ENCODE measurements around the gene SRRD. TPM values are rescaled to one million over a fixed set of nuclear protein-coding genes. Genes with fewer than 3 reads are reported as not detected.

The SRRD gene
- total RNA-seq, 4 donors from 2014 or later = 17.9 to 37.4 (median 26.2) TPM

GRCh38 chr22:26445577-26446275, 38.0 kb upstream of the SRRD start:
- H3K4me3 ChIP-seq (replicated peaks in 1 of 3) = no peak overlapping the region
- peaks cover 0 to under 1% of the 10 kb centered on the region in 2 donors for H3K36me3 ChIP-seq
- H3K9me3 ChIP-seq = no peaks in the 10 kb centered on the region
- TF ChIP-seq, protein P1, sequence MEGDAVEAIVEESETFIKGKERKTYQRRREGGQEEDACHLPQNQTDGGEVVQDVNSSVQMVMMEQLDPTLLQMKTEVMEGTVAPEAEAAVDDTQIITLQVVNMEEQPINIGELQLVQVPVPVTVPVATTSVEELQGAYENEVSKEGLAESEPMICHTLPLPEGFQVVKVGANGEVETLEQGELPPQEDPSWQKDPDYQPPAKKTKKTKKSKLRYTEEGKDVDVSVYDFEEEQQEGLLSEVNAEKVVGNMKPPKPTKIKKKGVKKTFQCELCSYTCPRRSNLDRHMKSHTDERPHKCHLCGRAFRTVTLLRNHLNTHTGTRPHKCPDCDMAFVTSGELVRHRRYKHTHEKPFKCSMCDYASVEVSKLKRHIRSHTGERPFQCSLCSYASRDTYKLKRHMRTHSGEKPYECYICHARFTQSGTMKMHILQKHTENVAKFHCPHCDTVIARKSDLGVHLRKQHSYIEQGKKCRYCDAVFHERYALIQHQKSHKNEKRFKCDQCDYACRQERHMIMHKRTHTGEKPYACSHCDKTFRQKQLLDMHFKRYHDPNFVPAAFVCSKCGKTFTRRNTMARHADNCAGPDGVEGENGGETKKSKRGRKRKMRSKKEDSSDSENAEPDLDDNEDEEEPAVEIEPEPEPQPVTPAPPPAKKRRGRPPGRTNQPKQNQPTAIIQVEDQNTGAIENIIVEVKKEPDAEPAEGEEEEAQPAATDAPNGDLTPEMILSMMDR (IDR thresholded peaks at IDR 0.05) = no peak
- no peak for TF ChIP-seq POLR2A (IDR thresholded peaks at IDR 0.05)
- WGBS, 2 donors = 60 to 75% methylated on average over 15 of the region's 15 CpGs
- peaks cover 0 to 6% of the 10 kb centered on the region in 2 donors for H3K4me1 ChIP-seq
- H3K27me3 ChIP-seq = no peaks in the 10 kb centered on the region
- no peak overlapping the region for H3K27ac ChIP-seq
- no peak for DNase-seq
- intact Hi-C loops (cut with DNase I) = no loop called here

DNA sequence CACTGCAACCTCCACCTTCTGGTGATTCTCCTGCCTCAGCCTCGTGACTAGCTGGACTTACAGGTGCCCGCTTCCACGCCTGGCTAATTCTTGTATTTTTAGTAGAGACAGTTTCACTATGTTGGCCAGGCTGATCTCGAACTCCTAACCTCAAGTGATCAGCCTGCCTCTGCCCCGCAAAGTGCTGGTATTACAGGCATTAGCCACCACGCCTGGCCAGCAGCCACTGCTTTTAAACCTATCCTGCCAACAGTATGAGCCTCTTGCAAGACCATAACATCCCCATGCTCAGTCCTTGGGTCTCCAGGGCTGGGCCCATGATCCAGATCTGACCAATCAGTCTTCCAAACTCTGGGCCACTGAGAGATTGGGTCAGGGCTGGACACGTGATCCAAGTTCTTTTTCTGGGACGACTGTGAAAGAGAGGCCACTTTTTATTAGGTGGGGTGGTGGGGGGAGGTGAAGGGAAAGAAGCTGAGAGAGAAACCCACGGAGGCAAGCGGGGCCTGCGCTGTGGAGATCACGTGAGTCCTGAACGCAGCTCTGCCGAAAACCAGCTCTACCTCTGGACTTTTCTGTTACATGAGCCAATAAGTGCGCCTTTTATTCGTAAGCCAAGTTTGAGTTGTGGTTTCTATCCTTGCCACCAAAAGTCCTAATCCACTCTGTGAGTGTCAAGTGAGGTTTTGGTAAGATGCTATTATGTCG, 36.7 kb upstream of the SRRD start:
- Histone ChIP-seq H3K4me1 (peaks cover 0 to 6% of the 10 kb centered on the region in 2 donors), H3K36me3 (peaks cover 5 to 7% of the 10 kb centered on the region in 2 donors), H3K27me3 (no peaks in the 10 kb centered on the region), H3K27ac (no peak overlapping the region), H3K9me3 (no peaks in the 10 kb centered on the region), H3K4me3 (replicated peaks in 1 of 3) (no peak overlapping the region)
- DNase-seq = no peak
- TF ChIP-seq, protein P1 (IDR thresholded peaks at IDR 0.05) = no peak
- TF ChIP-seq POLR2A (IDR thresholded peaks at IDR 0.05) = no peak
- WGBS, 2 donors = 87 to 88% methylated on average over 17 of the region's 17 CpGs
- intact Hi-C loops (cut with DNase I) = no loop called here

GRCh38 chr22:26447584-26448329, 35.9 kb upstream of the SRRD start:
- 84 to 87% methylated on average over 14 to 15 of the region's 15 CpGs for WGBS, 2 donors
- no peaks in the 10 kb centered on the region for H3K9me3 ChIP-seq
- TF ChIP-seq, protein P1 (IDR thresholded peaks at IDR 0.05) = no peak
- no peak overlapping the region for H3K27ac ChIP-seq
- intact Hi-C loops (cut with DNase I) = no loop called here
- no peak for DNase-seq
- no peak overlapping the region for H3K4me3 ChIP-seq (replicated peaks in 1 of 3)
- H3K4me1 ChIP-seq = peaks cover 0 to 6% of the 10 kb centered on the region in 2 donors
- peaks cover 13% of the 10 kb centered on the region in 2 donors for H3K36me3 ChIP-seq
- H3K27me3 ChIP-seq = no peaks in the 10 kb centered on the region

DNA sequence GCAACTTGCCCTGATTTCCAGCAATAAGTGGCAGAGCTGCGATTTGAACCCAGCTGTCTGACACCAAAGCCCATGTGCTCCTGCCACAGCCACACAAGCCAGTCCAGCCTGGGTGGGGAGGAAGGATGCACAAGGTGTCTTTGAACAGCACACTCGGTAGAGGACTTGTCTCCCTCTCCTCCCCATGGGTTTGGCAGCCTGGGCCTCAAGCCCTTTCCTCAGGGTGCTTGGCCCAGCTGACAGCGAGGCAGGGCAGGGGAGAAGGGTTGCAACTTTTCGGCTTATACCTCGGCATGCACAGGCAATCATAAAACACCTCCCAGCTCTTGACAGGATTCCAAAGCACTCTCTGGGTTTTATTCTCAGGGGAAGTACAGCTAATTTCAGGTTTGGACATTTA, 35.3 kb upstream of the SRRD start:
- no peak overlapping the region for H3K27ac ChIP-seq
- peaks cover 17 to 18% of the 10 kb centered on the region in 2 donors for H3K36me3 ChIP-seq
- no peaks in the 10 kb centered on the region for H3K9me3 ChIP-seq
- TF ChIP-seq, protein P1 (IDR thresholded peaks at IDR 0.05) = no peak
- no peak for TF ChIP-seq POLR2A (IDR thresholded peaks at IDR 0.05)
- no peak overlapping the region for H3K4me3 ChIP-seq (replicated peaks in 1 of 3)
- H3K4me1 ChIP-seq = peaks cover 0 to 6% of the 10 kb centered on the region in 2 donors
- DNase-seq = no peak
- intact Hi-C loops (cut with DNase I) = no loop called here
- H3K27me3 ChIP-seq = no peaks in the 10 kb centered on the region
- 60 to 73% methylated on average over 4 to 5 of the region's 5 CpGs for WGBS, 2 donors

Data from thyroid gland (tissue), 4 donors.